SK-N-SH (cell line): ENCODE measurements around the gene SLC5A11.

Experiments used
- CTCF ChIP-seq: fragments of 200-600 bp; sonication (generic); IDR thresholded peaks from 2 replicates; pipeline ENCODE4 v1.6.1; 2017; ENCODE audit warnings: antibody characterized with exemption, mild to moderate bottlenecking, moderate library complexity
- EZH2phosphoT487 ChIP-seq: fragments of 200-600 bp; sonication (generic); IDR thresholded peaks from 2 replicates; pipeline ENCODE4 v1.6.1; 2017; ENCODE audit warnings: low read depth, mixed run types, mild to moderate bottlenecking, antibody characterized with exemption, moderate library complexity, borderline replicate concordance
- SIN3A ChIP-seq: IDR thresholded peaks from 2 replicates; pipeline ENCODE4 v1.6.1; 2012; ENCODE audit warnings: low read depth, mild to moderate bottlenecking, low read length, moderate library complexity, borderline replicate concordance

- TF ChIP-seq CTCF (no peak), SIN3A (no peak), EZH2phosphoT487 (no peak)
These were observed 72.1 kb downstream of the SLC5A11 start for GRCh38 chr16:24917891-24918290.
